ENCODE measurements around the gene WSCD1. TPM values are rescaled to one million over a fixed set of nuclear protein-coding genes. Genes with fewer than 3 reads are reported as not detected.

WSCD1 gene
- total RNA-seq, 1 experiment from 2014 or later, result 0.28 TPM

- H3K9me3 ChIP-seq (ENCODE audit: low read depth, low read length, poor library complexity, severe bottlenecking), result no peaks in the 10 kb centered on the region
- TF ChIP-seq CTCF (conservative IDR thresholded peaks at IDR 0.05; ENCODE audit: low read depth, low read length) (no peak), EZH2 (IDR thresholded peaks at IDR 0.05; ENCODE audit: borderline replicate concordance, low read depth, low read length, poor library complexity, severe bottlenecking) (no peak)
- H3K4me1 ChIP-seq (ENCODE audit: insufficient read depth, low read length, poor library complexity, severe bottlenecking), result no peaks in the 10 kb centered on the region
- intact Hi-C loops (cut with micrococcal nuclease; ENCODE audit: unreplicated experiment), result no loop called here
- POLR2A ChIA-PET (ENCODE audit: low non-redundant PET), result no interaction called here
- H3K36me3 ChIP-seq (ENCODE audit: insufficient read depth, low read length, poor library complexity, severe bottlenecking), result no peaks in the 10 kb centered on the region
- CTCF ChIA-PET, result no interaction called here
- H3K27me3 ChIP-seq (replicated peaks; ENCODE audit: insufficient read depth, low read depth, low read length, poor library complexity), result no peaks in the 10 kb centered on the region
- no peak overlapping the region for H3K27ac ChIP-seq (ENCODE audit: low read depth, low read length, poor library complexity, severe bottlenecking)
- DNase-seq (ENCODE audit: low spot score), result no peak
- BruUV-seq (replicated peaks), result no TSS peak
- H3K4me3 ChIP-seq (ENCODE audit: low read depth, low read length, poor library complexity, severe bottlenecking), result no peak overlapping the region
Measured at GRCh38 chr17:6080711-6081430, 10.7 kb downstream of the WSCD1 start.

DNA sequence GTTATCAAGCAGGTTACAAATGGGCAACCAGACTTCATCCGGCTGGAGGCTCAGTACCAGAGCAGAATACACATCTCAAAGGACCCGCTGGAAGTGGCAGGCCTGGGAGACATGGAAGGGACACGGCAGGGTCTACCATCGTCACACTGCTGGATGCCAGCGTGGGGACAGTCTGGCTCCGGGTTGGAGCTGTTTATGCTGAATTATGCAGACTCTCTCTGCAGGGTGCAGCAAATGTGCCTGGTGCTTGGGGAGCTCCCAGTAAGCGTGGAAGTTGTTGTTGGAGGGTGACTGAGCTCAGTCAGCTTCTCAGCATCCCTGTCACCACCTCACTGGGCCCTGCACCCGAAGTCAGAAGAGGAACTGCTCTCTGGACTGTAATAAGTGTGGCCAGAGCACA lies 12.2 kb downstream of the WSCD1 start:
- Histone ChIP-seq H3K27ac (ENCODE audit: low read depth, low read length, poor library complexity, severe bottlenecking) (no peak overlapping the region), H3K27me3 (replicated peaks; ENCODE audit: insufficient read depth, low read depth, low read length, poor library complexity) (no peaks in the 10 kb centered on the region), H3K4me1 (ENCODE audit: insufficient read depth, low read length, poor library complexity, severe bottlenecking) (no peaks in the 10 kb centered on the region), H3K4me3 (ENCODE audit: low read depth, low read length, poor library complexity, severe bottlenecking) (no peak overlapping the region), H3K36me3 (ENCODE audit: insufficient read depth, low read length, poor library complexity, severe bottlenecking) (no peaks in the 10 kb centered on the region), H3K9me3 (ENCODE audit: low read depth, low read length, poor library complexity, severe bottlenecking) (no peaks in the 10 kb centered on the region)
- intact Hi-C loops (cut with micrococcal nuclease; ENCODE audit: unreplicated experiment), result no loop called here
- TF ChIP-seq CTCF (conservative IDR thresholded peaks at IDR 0.05; ENCODE audit: low read depth, low read length) (no peak), EZH2 (IDR thresholded peaks at IDR 0.05; ENCODE audit: borderline replicate concordance, low read depth, low read length, poor library complexity, severe bottlenecking) (no peak)
- BruUV-seq (replicated peaks), result no TSS peak
- POLR2A ChIA-PET (ENCODE audit: low non-redundant PET), result no interaction called here
- CTCF ChIA-PET, result no interaction called here
- no peak for DNase-seq (ENCODE audit: low spot score)

DNA sequence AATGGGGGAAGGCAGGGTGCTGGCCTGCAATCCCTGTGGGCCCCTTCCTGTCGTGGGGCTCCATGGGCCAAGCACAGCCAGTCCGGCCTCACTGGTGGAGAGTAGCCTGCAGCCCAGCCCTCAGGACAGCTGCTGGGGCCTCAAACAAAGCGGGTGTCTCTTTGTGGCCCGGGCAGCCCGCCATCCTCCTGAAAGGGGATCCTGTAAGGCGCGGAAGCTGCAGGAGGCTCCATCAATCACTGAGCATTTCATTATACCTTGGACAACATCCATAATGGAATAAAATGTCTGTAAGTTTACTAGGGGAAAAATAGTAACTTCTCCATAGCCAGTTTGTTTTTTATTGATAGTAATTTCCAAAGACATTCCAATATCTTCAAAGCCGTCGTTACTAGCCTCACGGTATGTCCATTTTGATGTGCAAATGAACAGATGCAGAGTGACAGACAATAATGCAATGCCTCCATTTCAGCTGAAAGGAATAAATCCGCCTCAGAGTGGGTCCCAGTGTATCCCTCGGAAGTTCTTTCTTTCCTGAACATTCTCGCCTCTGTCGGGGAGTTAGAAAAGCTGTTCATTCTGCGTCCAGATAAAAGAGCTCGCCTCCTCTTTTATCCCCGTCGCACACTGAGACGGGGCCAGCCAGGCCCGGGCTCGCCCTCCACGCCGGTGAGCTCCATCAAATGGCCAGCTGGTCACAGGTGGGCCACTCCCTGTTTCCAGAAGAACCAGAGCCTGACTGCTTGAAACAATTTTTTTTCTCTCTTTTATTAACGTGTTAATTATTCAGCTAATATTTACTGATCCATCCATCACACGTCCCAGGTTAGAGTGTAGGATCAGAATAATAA lies 14.4 kb downstream of the WSCD1 start:
- POLR2A ChIA-PET (ENCODE audit: low non-redundant PET), result no interaction called here

More for the DNA sequence above, 14.4 kb downstream of the WSCD1 start:
- Histone ChIP-seq H3K27me3 (replicated peaks; ENCODE audit: insufficient read depth, low read depth, low read length, poor library complexity) (no peaks in the 10 kb centered on the region), H3K36me3 (ENCODE audit: insufficient read depth, low read length, poor library complexity, severe bottlenecking) (no peaks in the 10 kb centered on the region), H3K9me3 (ENCODE audit: low read depth, low read length, poor library complexity, severe bottlenecking) (no peaks in the 10 kb centered on the region), H3K4me3 (ENCODE audit: low read depth, low read length, poor library complexity, severe bottlenecking) (no peak overlapping the region), H3K27ac (ENCODE audit: low read depth, low read length, poor library complexity, severe bottlenecking) (no peak overlapping the region), H3K4me1 (ENCODE audit: insufficient read depth, low read length, poor library complexity, severe bottlenecking) (no peaks in the 10 kb centered on the region)
- no peak for TF ChIP-seq EZH2 (IDR thresholded peaks at IDR 0.05; ENCODE audit: borderline replicate concordance, low read depth, low read length, poor library complexity, severe bottlenecking)
- no peak for TF ChIP-seq CTCF (conservative IDR thresholded peaks at IDR 0.05; ENCODE audit: low read depth, low read length)
- CTCF ChIA-PET, result no interaction called here
- intact Hi-C loops (cut with micrococcal nuclease; ENCODE audit: unreplicated experiment), result no loop called here
- DNase-seq (ENCODE audit: low spot score), result no peak
- no TSS peak for BruUV-seq (replicated peaks)
